Measurements from ENCODE around the gene CLIC1. TPM values are rescaled to one million over a fixed set of nuclear protein-coding genes. Genes with fewer than 3 reads are reported as not detected.

Gene CLIC1
- total and polyA plus RNA-seq, 2 donors from 2014 or later, result 456 to 489 TPM

DNA sequence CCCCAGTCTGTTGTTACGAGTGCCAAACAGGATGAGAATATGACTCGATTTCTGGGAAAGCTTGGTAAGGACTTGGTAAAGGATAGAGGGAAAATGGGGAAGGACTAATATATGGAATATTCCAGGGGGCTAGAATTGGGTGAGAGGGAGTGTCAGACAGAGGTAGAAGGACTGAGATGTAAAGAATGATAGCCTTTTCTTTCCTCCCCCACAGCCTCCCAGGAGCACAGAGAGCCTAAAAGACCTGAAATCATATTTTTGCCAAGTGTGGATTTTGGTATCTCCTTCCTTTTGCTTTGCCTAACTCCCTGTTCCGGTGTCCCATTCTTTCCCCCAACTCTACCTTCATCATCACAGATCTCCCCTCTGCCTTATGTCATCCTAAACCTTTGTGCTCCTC lies 6.6 kb upstream of the CLIC1 start:
- FAIRE-seq (no peak), DNase-seq (no peak)
- no peak overlapping the region for H3K9ac ChIP-seq (ENCODE audit: low read length in 3 of 3)
- H3K4me3 ChIP-seq (ENCODE audit: low read length in 3 of 3), result no peak overlapping the region
- no peak overlapping the region for H3K27ac ChIP-seq (ENCODE audit: low read depth in 2 of 2, low read length in 2 of 2)
- intact Hi-C loops (cut with DNase I), result no loop called here
- peaks cover 2 to 3% (median 3%) of the 10 kb centered on the region in 3 donors for H3K36me3 ChIP-seq (ENCODE audit: control insufficient read depth in 2 of 3, insufficient read depth in 3 of 3, low read length in 3 of 3)
- no peaks in the 10 kb centered on the region for H3K9me3 ChIP-seq (ENCODE audit: control insufficient read depth in 2 of 3, insufficient read depth in 1 of 3, low read length in 3 of 3)
- peaks cover 6 to 16% (median 15%) of the 10 kb centered on the region in 3 donors for H3K4me1 ChIP-seq (ENCODE audit: control insufficient read depth in 2 of 3, insufficient read depth in 2 of 3, low read depth in 1 of 3, low read length in 3 of 3)
- TF ChIP-seq, protein P1, sequence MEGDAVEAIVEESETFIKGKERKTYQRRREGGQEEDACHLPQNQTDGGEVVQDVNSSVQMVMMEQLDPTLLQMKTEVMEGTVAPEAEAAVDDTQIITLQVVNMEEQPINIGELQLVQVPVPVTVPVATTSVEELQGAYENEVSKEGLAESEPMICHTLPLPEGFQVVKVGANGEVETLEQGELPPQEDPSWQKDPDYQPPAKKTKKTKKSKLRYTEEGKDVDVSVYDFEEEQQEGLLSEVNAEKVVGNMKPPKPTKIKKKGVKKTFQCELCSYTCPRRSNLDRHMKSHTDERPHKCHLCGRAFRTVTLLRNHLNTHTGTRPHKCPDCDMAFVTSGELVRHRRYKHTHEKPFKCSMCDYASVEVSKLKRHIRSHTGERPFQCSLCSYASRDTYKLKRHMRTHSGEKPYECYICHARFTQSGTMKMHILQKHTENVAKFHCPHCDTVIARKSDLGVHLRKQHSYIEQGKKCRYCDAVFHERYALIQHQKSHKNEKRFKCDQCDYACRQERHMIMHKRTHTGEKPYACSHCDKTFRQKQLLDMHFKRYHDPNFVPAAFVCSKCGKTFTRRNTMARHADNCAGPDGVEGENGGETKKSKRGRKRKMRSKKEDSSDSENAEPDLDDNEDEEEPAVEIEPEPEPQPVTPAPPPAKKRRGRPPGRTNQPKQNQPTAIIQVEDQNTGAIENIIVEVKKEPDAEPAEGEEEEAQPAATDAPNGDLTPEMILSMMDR (IDR thresholded peaks at IDR 0.05; ENCODE audit: borderline replicate concordance, extremely low read depth, insufficient read depth), result no peak
- no peaks in the 10 kb centered on the region for H3K27me3 ChIP-seq (ENCODE audit: control insufficient read depth, insufficient read depth, low read length)

DNA sequence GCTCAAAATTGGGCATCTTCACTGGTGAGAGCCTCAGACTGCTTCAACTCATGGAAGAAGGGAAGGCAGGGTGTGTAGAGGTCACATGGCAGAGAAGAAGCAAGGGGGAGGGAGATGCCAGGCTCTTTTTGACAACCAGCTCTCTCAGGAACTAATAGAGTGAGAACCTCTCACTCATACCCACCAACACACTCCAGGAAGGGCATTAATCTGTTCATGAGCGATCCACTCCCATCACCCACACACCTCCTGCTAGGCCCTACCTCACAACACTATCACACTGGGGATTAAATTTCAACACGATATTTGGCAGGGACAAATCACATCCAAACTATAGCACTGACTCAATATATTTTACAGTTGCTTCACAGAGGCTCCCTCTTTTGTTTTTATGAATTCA lies 5.5 kb upstream of the CLIC1 start:
- TF ChIP-seq, protein P1 (IDR thresholded peaks at IDR 0.05; ENCODE audit: borderline replicate concordance, extremely low read depth, insufficient read depth), result no peak
- peak in 1 of 5 donors; percentile 5 for DNase-seq
- intact Hi-C loops (cut with DNase I), result no loop called here
- no peak overlapping the region for H3K9ac ChIP-seq (ENCODE audit: low read length in 3 of 3)
- no peaks in the 10 kb centered on the region for H3K27me3 ChIP-seq (ENCODE audit: control insufficient read depth, insufficient read depth, low read length)
- H3K36me3 ChIP-seq (ENCODE audit: control insufficient read depth in 2 of 3, insufficient read depth in 3 of 3, low read length in 3 of 3), result peaks cover 0 to 2% (median 0%) of the 10 kb centered on the region in 3 donors
- H3K4me3 ChIP-seq (ENCODE audit: low read length in 3 of 3), result no peak overlapping the region
- H3K9me3 ChIP-seq (ENCODE audit: control insufficient read depth in 2 of 3, insufficient read depth in 1 of 3, low read length in 3 of 3), result no peaks in the 10 kb centered on the region
- FAIRE-seq, result no peak
- no peak overlapping the region for H3K27ac ChIP-seq (ENCODE audit: low read depth in 2 of 2, low read length in 2 of 2)
- peaks cover 10 to 27% (median 24%) of the 10 kb centered on the region in 3 donors for H3K4me1 ChIP-seq (ENCODE audit: control insufficient read depth in 2 of 3, insufficient read depth in 2 of 3, low read depth in 1 of 3, low read length in 3 of 3)

DNA sequence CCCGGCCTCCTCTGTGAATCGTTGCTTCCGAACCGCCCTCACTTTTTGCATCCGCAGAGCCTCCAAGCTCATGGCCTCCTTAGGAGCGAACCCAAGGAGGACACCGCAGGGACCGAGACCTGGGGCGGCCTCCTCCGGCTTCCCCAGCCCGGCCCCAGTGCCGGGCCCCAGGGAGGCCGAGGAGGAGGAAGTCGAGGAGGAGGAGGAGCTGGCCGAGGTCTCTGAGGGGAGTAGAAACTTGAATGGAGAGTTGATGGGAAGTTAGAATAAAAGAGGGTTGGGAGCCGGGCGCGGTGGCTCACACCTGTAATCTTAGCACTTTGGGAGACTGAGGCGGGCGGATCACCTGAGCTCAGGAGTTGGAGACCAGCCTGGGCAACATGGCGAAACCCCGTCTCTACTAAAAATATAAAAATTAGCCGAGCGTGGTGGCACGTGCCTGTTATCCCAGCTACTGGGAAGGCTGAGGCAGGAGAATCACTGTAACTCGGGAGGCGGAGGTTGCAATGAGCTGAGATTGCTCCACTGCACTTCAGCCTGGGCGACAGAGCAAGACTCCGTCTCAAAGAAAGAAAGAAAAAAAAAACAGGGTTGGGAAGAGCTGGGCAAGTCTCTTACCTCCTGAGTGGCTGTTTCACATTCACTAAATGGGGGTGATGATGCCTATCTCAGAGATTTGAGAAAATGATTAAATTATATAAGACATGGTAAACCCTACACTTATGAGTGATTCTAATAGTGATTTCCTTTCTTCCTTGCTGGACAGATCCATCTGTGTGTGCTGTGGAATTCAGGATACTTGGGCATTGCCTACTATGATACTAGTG lies 4.3 kb upstream of the CLIC1 start:
- intact Hi-C loops (cut with DNase I), result no loop called here
- Histone ChIP-seq H3K27me3 (ENCODE audit: control insufficient read depth, insufficient read depth, low read length) (no peaks in the 10 kb centered on the region), H3K4me3 (ENCODE audit: low read length in 3 of 3) (peak overlapping the region; percentile 74 to 93 (median 88)), H3K9ac (ENCODE audit: low read length in 3 of 3) (peak overlapping the region; percentile 37 to 80 (median 60)), H3K9me3 (ENCODE audit: control insufficient read depth in 2 of 3, insufficient read depth in 1 of 3, low read length in 3 of 3) (no peaks in the 10 kb centered on the region), H3K4me1 (ENCODE audit: control insufficient read depth in 2 of 3, insufficient read depth in 2 of 3, low read depth in 1 of 3, low read length in 3 of 3) (peaks cover 10 to 32% (median 27%) of the 10 kb centered on the region in 3 donors), H3K27ac (ENCODE audit: low read depth in 2 of 2, low read length in 2 of 2) (peak overlapping the region; percentile 92 to 93), H3K36me3 (ENCODE audit: control insufficient read depth in 2 of 3, insufficient read depth in 3 of 3, low read length in 3 of 3) (peaks cover 0 to 2% (median 0%) of the 10 kb centered on the region in 3 donors)
- no peak for FAIRE-seq
- peak in 2 of 5 donors; percentile 38 to 47 for DNase-seq
- TF ChIP-seq, protein P1 (IDR thresholded peaks at IDR 0.05; ENCODE audit: borderline replicate concordance, extremely low read depth, insufficient read depth), result no peak
